H9 (cell line): Measurements from ENCODE around the gene UTP15. TPM values are rescaled to one million over a fixed set of nuclear protein-coding genes. Genes with fewer than 3 reads are reported as not detected.

Experiments
- DNase-seq: peaks from one replicate; pipeline ENCODE4 v3.0.0-alpha.2; 2017
- H2AFZ ChIP-seq: one replicate; pipeline ENCODE4 v1.6.1; 2013; ENCODE audit warnings: mild to moderate bottlenecking, low read length, control low read depth, moderate library complexity
- H2AK5ac ChIP-seq: 2 replicates; pipeline ENCODE4 v1.6.1; 2013; ENCODE audit warnings: low read length, control low read depth, mixed read lengths; ENCODE audit not compliant: insufficient read length
- H2BK120ac ChIP-seq: one replicate; pipeline ENCODE4 v1.6.1; 2013; ENCODE audit warnings: low read depth, mild to moderate bottlenecking, low read length, control low read depth, inconsistent platforms; ENCODE audit not compliant: poor library complexity, severe bottlenecking
- H2BK12ac ChIP-seq: 2 replicates; pipeline ENCODE4 v1.6.1; 2013; ENCODE audit warnings: low read length, control low read depth, mixed read lengths, low read depth; ENCODE audit not compliant: insufficient read length
- H2BK15ac ChIP-seq: 2 replicates; pipeline ENCODE4 v1.6.1; 2013; ENCODE audit warnings: low read depth, low read length, control low read depth
- H2BK20ac ChIP-seq: one replicate; pipeline ENCODE4 v1.6.1; 2013; ENCODE audit warnings: low read depth, mild to moderate bottlenecking, low read length, control low read depth, inconsistent platforms; ENCODE audit not compliant: poor library complexity, severe bottlenecking
- H2BK5ac ChIP-seq: 2 replicates; pipeline ENCODE4 v1.6.1; 2013; ENCODE audit warnings: low read length, control low read depth, mixed read lengths; ENCODE audit not compliant: insufficient read length
- H3K14ac ChIP-seq: 2 replicates; pipeline ENCODE4 v1.6.1; 2013; ENCODE audit warnings: low read length, control low read depth; ENCODE audit not compliant: insufficient read depth
- H3K18ac ChIP-seq: 2 replicates; pipeline ENCODE4 v1.6.1; 2013; ENCODE audit warnings: low read depth, mild to moderate bottlenecking, mixed read lengths, low read length, control low read depth; ENCODE audit not compliant: insufficient read length
- H3K23ac ChIP-seq: 2 replicates; pipeline ENCODE4 v1.6.1; 2013; ENCODE audit warnings: low read length, control low read depth, mixed read lengths, low read depth; ENCODE audit not compliant: insufficient read length
- H3K23me2 ChIP-seq: 2 replicates; pipeline ENCODE4 v1.6.1; 2013; ENCODE audit warnings: low read depth, mild to moderate bottlenecking, mixed read lengths, low read length, control low read depth; ENCODE audit not compliant: insufficient read length, poor library complexity, severe bottlenecking
- H3K27ac ChIP-seq: 2 replicates; pipeline ENCODE4 v1.5.1; 2013; ENCODE audit warnings: low read length, control low read depth, mixed read lengths, low read depth; ENCODE audit not compliant: insufficient read length
- H3K27me3 ChIP-seq: 2 replicates; pipeline ENCODE4 v1.6.1; 2013; ENCODE audit warnings: low read length, control low read depth, inconsistent platforms; ENCODE audit not compliant: insufficient read depth
- H3K4ac ChIP-seq: 2 replicates; pipeline ENCODE4 v1.6.1; 2013; ENCODE audit warnings: low read depth, mild to moderate bottlenecking, control low read depth, inconsistent platforms, low read length, moderate library complexity
- H3K4me1 ChIP-seq: 2 replicates; pipeline ENCODE4 v1.6.1; 2013; ENCODE audit warnings: low read length, control low read depth, inconsistent platforms; ENCODE audit not compliant: insufficient read depth
- H3K4me2 ChIP-seq: 2 replicates; pipeline ENCODE4 v1.6.1; 2013; ENCODE audit warnings: low read length, control low read depth, mixed read lengths; ENCODE audit not compliant: insufficient read length, insufficient read depth
- H3K56ac ChIP-seq: 2 replicates; pipeline ENCODE4 v1.6.1; 2013; ENCODE audit warnings: low read depth, mild to moderate bottlenecking, mixed read lengths, low read length, control low read depth; ENCODE audit not compliant: insufficient read length
- H3K79me1 ChIP-seq: 2 replicates; pipeline ENCODE4 v1.6.1; 2013; ENCODE audit warnings: low read depth, mild to moderate bottlenecking, moderate library complexity, low read length, control low read depth, inconsistent platforms; ENCODE audit not compliant: insufficient read depth, poor library complexity, severe bottlenecking
- H3K79me2 ChIP-seq: 2 replicates; pipeline ENCODE4 v1.6.1; 2013; ENCODE audit warnings: low read length, control low read depth, inconsistent platforms; ENCODE audit not compliant: insufficient read depth
- H3K9ac ChIP-seq: 2 replicates; pipeline ENCODE4 v1.6.1; 2013; ENCODE audit warnings: low read length, control low read depth, mixed read lengths; ENCODE audit not compliant: insufficient read length; ENCODE audit errors: extremely low read depth
- H3K9me3 ChIP-seq: one replicate; pipeline ENCODE4 v1.6.1; 2013; ENCODE audit warnings: low read depth, low read length, inconsistent platforms; ENCODE audit not compliant: control insufficient read depth
- H3T11ph ChIP-seq: one replicate; pipeline ENCODE4 v1.6.1; 2013; ENCODE audit warnings: mild to moderate bottlenecking, low read length, control low read depth, inconsistent platforms
- H4K20me1 ChIP-seq: one replicate; pipeline ENCODE4 v1.6.1; 2013; ENCODE audit not compliant: control insufficient read depth, insufficient read length, insufficient read depth
- H4K5ac ChIP-seq: 2 replicates; pipeline ENCODE4 v1.6.1; 2013; ENCODE audit warnings: low read depth, mild to moderate bottlenecking, mixed read lengths, low read length, control low read depth; ENCODE audit not compliant: insufficient read length
- H4K8ac ChIP-seq: replicated peaks from 2 replicates; pipeline ENCODE4 v1.6.1; 2013; ENCODE audit warnings: low read length, control low read depth, mixed read lengths, low read depth; ENCODE audit not compliant: insufficient read length
- H4K91ac ChIP-seq: 2 replicates; pipeline ENCODE4 v1.6.1; 2013; ENCODE audit warnings: low read depth, mild to moderate bottlenecking, moderate library complexity, mixed read lengths, low read length, control low read depth; ENCODE audit not compliant: insufficient read length
- H3K27ac Mint-ChIP-seq, 3 experiments: 2 replicates in 2 of 3; 3 replicates in 1 of 3; pipeline ENCODE4 v1.8.0; 2020 to 2021; ENCODE audit warnings: mixed read lengths in 3 of 3, mild to moderate bottlenecking in 1 of 3, moderate library complexity in 1 of 3
- H3K27me3 Mint-ChIP-seq: 2 replicates; pipeline ENCODE4 v1.8.0; 2021; ENCODE audit warnings: low read depth, mild to moderate bottlenecking, moderate library complexity, mixed read lengths
- H3K36me3 Mint-ChIP-seq, 3 experiments: 2 replicates in 2 of 3; 3 replicates in 1 of 3; pipeline ENCODE4 v1.8.0; 2020 to 2021; ENCODE audit warnings: low read depth in 3 of 3, mixed read lengths in 3 of 3; ENCODE audit not compliant: insufficient read depth in 1 of 3
- H3K4me1 Mint-ChIP-seq, 2 experiments: 2 replicates each; pipeline ENCODE4 v1.8.0; 2020; ENCODE audit warnings: mixed read lengths in 2 of 2
- H3K4me3 Mint-ChIP-seq, 2 experiments: 2 replicates in 1 of 2; 3 replicates in 1 of 2; pipeline ENCODE4 v1.8.0; 2020 to 2021; ENCODE audit warnings: mild to moderate bottlenecking in 2 of 2, mixed read lengths in 2 of 2, moderate library complexity in 1 of 2
- H3K9me3 Mint-ChIP-seq, 2 experiments: 2 replicates in 1 of 2; 3 replicates in 1 of 2; pipeline ENCODE4 v1.8.0; 2020; ENCODE audit warnings: mild to moderate bottlenecking in 2 of 2, mixed read lengths in 2 of 2, moderate library complexity in 1 of 2
- CTCF ChIP-seq: fragments of 200-600 bp; sonication (generic); conservative IDR thresholded peaks from 3 replicates; pipeline ENCODE4 v1.8.0; 2021; ENCODE audit warnings: antibody characterized with exemption, mild to moderate bottlenecking
- WGBS: extraction: QIAGEN DNeasy Blood & Tissue Kit; methylation state at CpG from one replicate; pipeline ENCODE4 v1.1.7; 2013; ENCODE audit warnings: missing lambda C conversion rate, low lambda C conversion rate, mixed read lengths; ENCODE audit not compliant: insufficient read length; ENCODE audit errors: extremely low coverage; 5-methylcytosine and 5-hydroxymethylcytosine counted together
- total RNA-seq: library from RNA; stranded (reverse); gene quantifications from 2 replicates; pipeline ENCODE4 v1.2.1, GENCODE V29; 2021

Gene UTP15
- total RNA-seq, 1 experiment from 2014 or later, result 43.5 TPM

DNA sequence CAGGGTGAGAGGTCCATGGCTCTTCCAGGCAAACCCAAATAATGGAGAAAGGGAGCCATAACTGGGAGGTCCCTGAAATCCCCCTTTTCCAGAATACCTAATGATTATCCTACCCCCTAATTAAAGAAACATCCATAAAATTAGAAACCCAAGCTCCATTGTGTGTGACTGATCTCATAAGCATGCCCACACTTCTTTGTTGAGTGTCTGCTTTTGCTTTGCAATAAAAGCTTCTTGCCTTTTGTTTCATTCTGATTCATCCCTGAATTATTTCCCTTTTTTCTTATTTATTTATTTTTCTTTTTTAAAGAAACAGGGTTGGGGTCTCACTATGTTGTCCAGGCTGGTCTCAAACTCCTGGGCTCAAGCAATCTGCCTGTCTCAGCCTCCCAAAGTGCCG is 34.2 kb upstream of the UTP15 start:
- no CpG with 5 or more reads among the region's 1 CpG for WGBS
- Mint-ChIP-seq H3K36me3 (peaks cover 2 to 22% (median 7%) of the 10 kb centered on the region in 3 experiments), H3K27me3 (peaks cover 3% of the 10 kb centered on the region)

More for the DNA sequence above, 34.2 kb upstream of the UTP15 start:
- peaks cover 9 to 15% of the 10 kb centered on the region in 2 experiments for H3K4me1 Mint-ChIP-seq
- no peaks in the 10 kb centered on the region for H3K27me3 ChIP-seq
- H3K79me2 ChIP-seq, result no peaks in the 10 kb centered on the region
- no peak overlapping the region for H4K91ac ChIP-seq
- no peak overlapping the region for H3K27ac ChIP-seq
- peaks cover 21 to 25% of the 10 kb centered on the region in 2 experiments for H3K9me3 Mint-ChIP-seq
- H3K4me3 Mint-ChIP-seq, result no peak overlapping the region
- H4K20me1 ChIP-seq, result no peaks in the 10 kb centered on the region
- H3K18ac ChIP-seq, result no peak overlapping the region
- H3K14ac ChIP-seq, result no peak overlapping the region
- peaks cover 2% of the 10 kb centered on the region; the same call in 1 of the 2 replicates for H3K4me1 ChIP-seq
- H3K23me2 ChIP-seq, result no peaks in the 10 kb centered on the region
- no peak overlapping the region for H3K56ac ChIP-seq
- no peak overlapping the region for H2AFZ ChIP-seq
- no peak overlapping the region for H2AK5ac ChIP-seq
- TF ChIP-seq CTCF, result no peak
- H3K9me3 ChIP-seq, result no peaks in the 10 kb centered on the region
- H2BK120ac ChIP-seq, result no peak overlapping the region
- no peak overlapping the region for H2BK12ac ChIP-seq
- H3T11ph ChIP-seq, result no peak overlapping the region
- H3K4me2 ChIP-seq, result no peak overlapping the region
- DNase-seq, result no peak
- H4K8ac ChIP-seq, result no peak overlapping the region
- no peak overlapping the region for H4K5ac ChIP-seq
- H2BK5ac ChIP-seq, result no peak overlapping the region
- H3K23ac ChIP-seq, result no peak overlapping the region
- H3K79me1 ChIP-seq, result no peaks in the 10 kb centered on the region
- no peak overlapping the region for H3K27ac Mint-ChIP-seq
- no peak overlapping the region for H2BK15ac ChIP-seq
- no peak overlapping the region for H3K9ac ChIP-seq
- no peak overlapping the region for H2BK20ac ChIP-seq
- no peak overlapping the region for H3K4ac ChIP-seq
